Stimulated activated naive CD8-positive, alpha-beta T cell treated with anti-CD3 and anti-CD28 coated beads, Interleukin-15, amount 100 ng/mL, for 72 hours (primary cell): ENCODE results near the gene AJAP1.

Source experiments
- ATAC-seq: fragments of 150-1000 bp; cut with Tn5 transposase; 2 replicates; pipeline ENCODE4 v1.10.0; 2021; ENCODE audit warnings: mild to moderate bottlenecking, moderate library complexity
- DNase-seq, 2 donors: peaks; one replicate each; pipeline ENCODE4 v3.0.0; 2021 to 2022
- H3K27ac Mint-ChIP-seq, 2 donors: one replicate each; pipeline ENCODE4 v1.8.0; 2022; ENCODE audit warnings: mild to moderate bottlenecking in 2 of 2, mixed read lengths in 2 of 2, moderate library complexity in 2 of 2
- H3K27me3 Mint-ChIP-seq: one replicate; pipeline ENCODE4 v1.8.0; 2022; ENCODE audit warnings: mixed read lengths
- H3K4me1 Mint-ChIP-seq: one replicate; pipeline ENCODE4 v1.8.0; 2022; ENCODE audit warnings: mild to moderate bottlenecking, mixed read lengths
- H3K4me3 Mint-ChIP-seq, 2 donors: one replicate each; pipeline ENCODE4 v1.8.0; 2022; ENCODE audit warnings: mild to moderate bottlenecking in 2 of 2, mixed read lengths in 2 of 2, moderate library complexity in 1 of 2
- H3K9me3 Mint-ChIP-seq, 2 donors: one replicate each; pipeline ENCODE4 v1.8.0; 2022; ENCODE audit warnings: mixed read lengths in 2 of 2

The AJAP1 gene

DNA sequence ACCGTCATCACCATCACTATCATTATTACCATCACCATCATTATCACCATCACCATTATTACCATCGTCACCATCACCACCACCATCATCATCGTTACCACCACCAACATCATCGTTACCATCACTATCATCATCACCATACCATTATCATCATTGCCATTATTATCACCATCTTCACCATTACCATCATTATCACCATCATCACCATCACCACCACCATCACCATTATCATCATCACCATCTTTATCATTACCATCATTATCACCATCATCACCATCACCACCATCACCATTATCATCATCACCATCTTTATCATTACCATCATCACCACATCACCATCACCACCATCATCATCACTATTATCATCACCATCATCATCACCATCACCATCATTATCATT is 112.9 kb downstream of the AJAP1 start:
- H3K27ac Mint-ChIP-seq: no peak overlapping the region
- no peak for DNase-seq
- ATAC-seq: no peak

DNA sequence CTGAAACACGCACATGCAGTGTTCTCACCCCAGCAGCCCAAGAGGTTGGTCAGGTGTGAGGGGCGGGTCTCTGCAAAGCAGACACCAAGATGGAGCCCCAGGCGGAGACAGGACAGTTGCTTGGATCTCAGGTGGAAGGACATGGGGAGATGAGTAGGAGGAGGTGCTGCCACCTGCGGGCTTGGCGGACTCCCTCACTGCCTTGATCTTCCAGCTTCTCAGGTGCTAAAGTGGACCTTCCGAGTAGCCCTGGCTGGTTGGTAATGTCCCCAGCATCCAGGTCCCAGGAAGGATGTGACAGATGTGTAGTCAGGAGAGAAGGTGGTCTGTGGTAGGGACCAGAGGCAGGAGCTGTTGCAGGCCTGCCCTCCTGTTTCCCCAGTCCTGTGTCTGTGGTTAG is 114.1 kb downstream of the AJAP1 start:
- Mint-ChIP-seq H3K4me3 (no peak overlapping the region), H3K9me3 (no peaks in the 10 kb centered on the region), H3K4me1 (no peaks in the 10 kb centered on the region), H3K27me3 (no peaks in the 10 kb centered on the region), H3K27ac (no peak overlapping the region)
- ATAC-seq (no peak), DNase-seq (no peak)

More for the DNA sequence above, 112.9 kb downstream of the AJAP1 start:
- Mint-ChIP-seq H3K9me3 (no peaks in the 10 kb centered on the region), H3K4me3 (no peak overlapping the region), H3K27me3 (no peaks in the 10 kb centered on the region), H3K4me1 (no peaks in the 10 kb centered on the region)

DNA sequence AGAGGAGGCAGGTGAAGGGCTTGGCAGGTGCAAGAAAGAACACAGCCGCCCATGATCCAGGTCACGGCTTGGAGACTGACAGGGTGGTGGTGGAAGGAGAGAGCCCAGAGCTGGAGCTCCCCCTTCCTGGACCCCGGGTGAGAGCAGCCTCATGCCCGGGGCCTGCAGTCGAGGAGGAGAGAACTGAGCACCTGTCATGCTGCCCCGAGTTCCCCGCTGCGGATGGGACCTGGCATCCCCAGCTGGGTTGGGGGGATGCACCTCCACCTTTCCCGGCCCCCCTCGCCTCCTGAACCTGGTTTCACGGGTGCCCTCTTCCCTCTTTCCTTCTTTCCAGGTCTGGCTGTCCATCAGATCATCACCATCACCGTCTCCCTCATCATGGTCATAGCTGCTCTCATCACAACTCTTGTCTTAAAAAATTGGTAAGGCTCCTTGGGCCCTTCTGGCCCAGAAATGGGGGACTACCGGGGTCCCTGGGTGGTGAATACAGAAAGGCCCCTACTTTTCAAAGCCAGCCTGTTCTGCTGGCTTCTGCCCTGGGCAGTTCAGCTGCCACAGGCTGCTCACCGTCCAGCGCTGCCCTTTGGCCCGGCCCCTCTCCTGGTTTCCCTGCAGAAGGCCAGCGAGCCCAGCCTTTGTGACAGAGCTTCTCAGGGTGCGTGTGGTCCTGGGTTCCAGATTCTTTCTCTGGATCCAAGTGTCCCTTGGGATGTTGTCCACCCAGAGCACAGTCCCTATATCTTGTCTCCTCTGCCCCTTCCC is 115.3 kb downstream of the AJAP1 start:
- Mint-ChIP-seq H3K4me1 (no peaks in the 10 kb centered on the region), H3K27me3 (no peaks in the 10 kb centered on the region), H3K9me3 (no peaks in the 10 kb centered on the region), H3K4me3 (no peak overlapping the region), H3K27ac (no peak overlapping the region)
- DNase-seq (no peak), ATAC-seq (no peak)

DNA sequence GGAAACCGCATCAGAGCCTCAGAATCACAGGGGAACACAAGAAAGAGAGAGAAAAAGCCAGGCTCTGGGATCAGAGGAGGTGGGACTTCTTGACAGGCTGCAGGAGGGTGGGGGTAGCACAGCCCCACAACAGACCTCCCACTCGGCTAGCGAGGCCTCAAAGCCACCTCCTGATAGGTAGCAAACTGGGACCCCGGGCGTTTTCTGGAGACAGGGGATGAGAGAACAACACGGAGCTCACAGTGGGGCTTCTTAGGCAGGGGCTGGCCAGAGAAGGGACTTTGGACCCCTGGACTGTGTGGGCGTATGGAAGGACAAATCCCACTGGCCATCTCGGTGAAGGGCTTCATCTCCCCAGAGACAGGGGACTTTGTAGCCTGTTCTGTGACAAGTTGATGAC is 116.3 kb downstream of the AJAP1 start:
- no peaks in the 10 kb centered on the region for H3K27me3 Mint-ChIP-seq
- DNase-seq (no peak), ATAC-seq (no peak)
- no peak overlapping the region for H3K27ac Mint-ChIP-seq
- no peaks in the 10 kb centered on the region for H3K4me1 Mint-ChIP-seq
- no peaks in the 10 kb centered on the region for H3K9me3 Mint-ChIP-seq
- no peak overlapping the region for H3K4me3 Mint-ChIP-seq

DNA sequence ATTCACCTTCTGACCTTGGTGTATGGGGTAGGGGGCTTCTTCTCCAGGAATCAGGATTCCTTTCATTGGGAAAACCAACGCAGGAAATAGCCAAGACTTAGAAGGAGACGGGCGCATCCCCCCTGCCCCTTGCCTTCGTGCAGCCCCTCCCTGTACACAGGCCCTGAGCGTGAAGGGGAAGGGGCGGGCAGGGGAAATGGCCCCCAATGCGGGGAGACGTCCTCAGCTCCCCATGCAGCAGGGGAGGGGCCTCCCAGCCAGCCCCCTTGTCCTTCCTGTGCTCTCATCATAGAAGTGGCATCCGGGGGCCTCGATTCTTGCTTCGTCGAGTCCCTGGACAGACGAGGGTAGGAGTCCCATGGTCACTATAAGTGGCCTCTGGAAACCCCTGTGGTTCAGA is 116.9 kb downstream of the AJAP1 start:
- Mint-ChIP-seq H3K9me3 (no peaks in the 10 kb centered on the region), H3K27me3 (no peaks in the 10 kb centered on the region), H3K27ac (no peak overlapping the region), H3K4me3 (no peak overlapping the region), H3K4me1 (no peaks in the 10 kb centered on the region)
- DNase-seq (no peak), ATAC-seq (no peak)

DNA sequence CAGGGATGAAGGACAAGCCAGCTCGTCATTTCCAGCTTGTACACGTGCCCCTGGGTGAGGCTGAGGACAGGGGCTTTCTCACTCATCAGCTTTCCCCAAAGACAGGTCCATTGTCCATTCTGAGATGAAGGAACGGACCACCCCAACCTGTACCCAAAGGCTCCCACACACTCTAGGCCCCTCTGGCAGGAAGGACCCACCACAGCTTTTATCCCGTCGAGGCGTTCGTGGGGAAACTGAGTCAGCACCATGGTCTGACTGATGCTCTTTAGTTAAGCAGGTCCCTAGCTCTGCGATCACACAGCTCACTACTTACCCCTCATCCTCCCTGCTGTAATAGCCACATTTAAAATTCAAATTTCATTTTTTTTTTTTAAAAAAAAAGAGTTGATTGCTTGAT is 117.3 kb downstream of the AJAP1 start:
- no peak for DNase-seq
- Mint-ChIP-seq H3K9me3 (no peaks in the 10 kb centered on the region), H3K27ac (no peak overlapping the region), H3K27me3 (no peaks in the 10 kb centered on the region), H3K4me3 (no peak overlapping the region), H3K4me1 (no peaks in the 10 kb centered on the region)
- ATAC-seq: no peak

DNA sequence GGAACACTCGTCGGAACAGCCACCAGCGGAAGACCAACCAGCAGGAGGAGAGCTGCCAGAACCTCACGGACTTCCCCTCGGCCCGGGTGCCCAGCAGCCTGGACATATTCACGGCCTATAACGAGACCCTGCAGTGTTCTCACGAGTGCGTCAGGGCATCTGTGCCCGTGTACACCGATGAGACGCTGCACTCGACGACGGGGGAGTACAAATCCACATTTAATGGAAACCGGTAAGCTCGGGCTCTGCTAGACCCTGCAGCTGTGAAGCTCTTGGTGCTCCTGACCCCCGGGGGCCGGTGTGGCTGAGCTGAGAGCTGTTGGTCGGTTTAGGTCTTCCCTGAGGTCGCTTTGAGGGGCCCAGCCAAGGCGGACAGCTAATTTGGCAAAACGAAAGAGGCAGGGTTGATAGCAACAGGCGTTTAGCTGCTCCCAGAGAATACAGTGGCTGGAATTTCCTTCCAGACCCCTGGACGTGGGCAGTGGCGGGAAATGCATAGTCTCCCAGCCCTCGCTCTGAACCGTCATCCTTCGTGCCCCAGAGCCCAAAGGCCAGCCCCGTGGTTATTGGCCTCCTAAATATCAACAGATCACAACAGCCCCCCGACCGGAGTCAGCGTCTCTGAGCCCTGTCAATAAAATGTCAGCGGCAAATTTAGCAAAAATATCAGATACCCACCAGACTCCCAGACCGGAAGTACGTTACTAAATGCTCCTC is 118.0 kb downstream of the AJAP1 start:
- H3K9me3 Mint-ChIP-seq: no peaks in the 10 kb centered on the region
- no peaks in the 10 kb centered on the region for H3K27me3 Mint-ChIP-seq
- ATAC-seq (no peak), DNase-seq (no peak)
- no peaks in the 10 kb centered on the region for H3K4me1 Mint-ChIP-seq
- no peak overlapping the region for H3K27ac Mint-ChIP-seq
- no peak overlapping the region for H3K4me3 Mint-ChIP-seq

DNA sequence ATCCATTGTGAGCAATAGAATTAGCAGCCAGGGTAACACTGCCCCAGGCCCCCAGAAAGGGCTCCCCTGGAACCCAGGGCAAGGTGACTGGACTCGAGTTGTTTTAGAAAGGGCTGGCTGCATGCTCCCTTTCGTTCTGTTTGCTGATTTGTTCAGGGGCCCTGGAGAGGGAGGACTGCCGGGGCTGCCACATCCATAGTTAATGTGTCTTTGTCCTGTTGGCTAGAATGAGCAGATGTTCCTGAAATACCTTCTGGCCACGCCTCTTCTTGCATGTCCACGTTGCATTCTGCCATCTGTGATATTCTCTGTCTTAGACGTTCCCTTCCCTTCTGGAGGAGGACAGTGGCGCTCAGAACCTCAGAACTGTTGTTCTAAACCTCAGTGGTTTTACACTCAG is 118.8 kb downstream of the AJAP1 start:
- Mint-ChIP-seq H3K4me3 (no peak overlapping the region), H3K4me1 (no peaks in the 10 kb centered on the region), H3K9me3 (no peaks in the 10 kb centered on the region), H3K27ac (no peak overlapping the region), H3K27me3 (no peaks in the 10 kb centered on the region)
- DNase-seq (no peak), ATAC-seq (no peak)

DNA sequence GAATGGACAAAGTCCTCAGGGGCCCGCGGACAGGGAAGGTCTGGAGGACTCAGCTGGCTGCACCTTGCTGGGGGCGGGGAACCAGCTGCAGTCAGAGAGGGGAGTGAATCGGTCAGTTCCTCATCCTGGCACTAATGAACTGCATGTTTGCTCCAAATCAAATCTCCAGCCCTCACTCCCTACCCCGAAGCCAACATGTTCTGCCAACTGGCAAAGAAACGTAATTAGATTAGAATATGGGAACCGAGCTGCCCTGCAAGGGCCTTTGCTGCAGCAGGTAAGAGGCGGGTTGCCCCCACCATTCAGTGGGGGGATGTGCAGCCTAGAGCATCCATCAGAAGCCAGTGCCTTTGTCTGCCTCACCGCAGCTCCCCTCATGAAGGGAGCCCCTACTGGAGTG is 121.1 kb downstream of the AJAP1 start:
- ATAC-seq (no peak), DNase-seq (no peak)
- H3K4me1 Mint-ChIP-seq: no peaks in the 10 kb centered on the region
- no peaks in the 10 kb centered on the region for H3K9me3 Mint-ChIP-seq
- H3K27me3 Mint-ChIP-seq: no peaks in the 10 kb centered on the region
- H3K27ac Mint-ChIP-seq: no peak overlapping the region
- H3K4me3 Mint-ChIP-seq: no peak overlapping the region

DNA sequence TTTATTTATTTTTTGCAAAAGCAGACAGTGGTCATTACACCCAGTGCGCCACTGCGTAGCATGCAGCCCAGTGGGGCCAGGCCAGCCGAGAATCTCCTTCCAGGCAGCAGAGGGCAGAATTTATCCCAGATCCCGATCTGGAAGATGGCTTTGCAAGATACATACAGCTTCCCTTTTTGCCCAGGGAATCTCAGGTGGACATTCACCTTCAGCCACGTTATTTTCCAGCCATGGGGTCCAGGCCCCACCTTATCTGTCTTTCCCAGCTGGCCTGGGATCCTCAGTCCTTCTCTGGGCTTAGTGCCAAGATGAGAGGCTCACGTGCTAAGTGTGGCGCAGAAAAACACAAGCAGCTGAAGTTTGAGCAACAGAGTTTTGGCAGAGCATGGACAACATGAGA is 123.6 kb downstream of the AJAP1 start:
- Mint-ChIP-seq H3K27me3 (no peaks in the 10 kb centered on the region), H3K27ac (no peak overlapping the region), H3K4me1 (no peaks in the 10 kb centered on the region), H3K9me3 (no peaks in the 10 kb centered on the region), H3K4me3 (no peak overlapping the region)
- ATAC-seq (no peak), DNase-seq (no peak)

DNA sequence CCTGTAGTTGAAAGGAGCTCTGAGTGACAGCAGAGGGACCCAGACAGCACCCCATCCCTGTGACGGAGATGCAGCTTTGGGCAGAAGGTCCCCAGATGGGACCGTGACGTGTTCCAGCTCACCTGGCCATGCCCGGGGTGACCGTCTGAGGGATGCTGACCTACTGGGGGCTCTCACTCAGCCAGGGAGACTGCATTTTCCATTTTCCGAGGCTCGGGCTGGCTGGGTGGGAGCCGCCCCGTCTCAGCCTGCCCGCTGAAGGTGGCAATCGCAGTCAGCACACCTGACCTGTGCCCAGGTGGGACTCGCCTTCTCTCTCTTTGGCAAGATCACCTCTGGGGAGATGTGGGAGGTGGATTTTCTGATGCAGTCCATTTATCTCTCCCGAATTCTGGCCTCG is 127.2 kb downstream of the AJAP1 start:
- DNase-seq: no peak
- H3K4me3 Mint-ChIP-seq: no peak overlapping the region
- H3K4me1 Mint-ChIP-seq: no peaks in the 10 kb centered on the region
- ATAC-seq: no peak
- H3K27ac Mint-ChIP-seq: no peak overlapping the region
- peaks cover 1% of the 10 kb centered on the region for H3K27me3 Mint-ChIP-seq
- no peaks in the 10 kb centered on the region for H3K9me3 Mint-ChIP-seq

DNA sequence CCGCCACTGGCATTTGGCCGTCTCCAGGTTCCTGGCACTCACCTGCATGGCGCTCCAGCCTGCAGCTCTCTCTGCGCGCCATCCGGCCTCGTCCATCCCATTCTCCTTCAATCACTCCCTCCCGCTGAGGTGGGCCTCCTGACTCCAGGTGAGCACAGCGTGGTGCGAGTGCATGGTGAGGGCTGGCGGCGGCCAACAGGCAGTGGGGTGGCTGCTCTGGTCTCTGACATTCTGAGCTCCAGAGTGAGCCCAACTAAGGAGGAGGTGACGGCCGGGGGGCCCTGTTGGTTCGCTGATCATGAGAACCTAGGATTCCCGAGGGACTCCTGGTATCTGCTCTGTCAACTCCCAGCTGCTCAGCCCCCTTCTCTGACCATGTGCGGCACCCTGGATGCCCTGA is 130.4 kb downstream of the AJAP1 start:
- Mint-ChIP-seq H3K4me1 (no peaks in the 10 kb centered on the region), H3K9me3 (no peaks in the 10 kb centered on the region), H3K27ac (no peak overlapping the region), H3K4me3 (no peak overlapping the region), H3K27me3 (peaks cover 9% of the 10 kb centered on the region)
- ATAC-seq: no peak
- no peak for DNase-seq

DNA sequence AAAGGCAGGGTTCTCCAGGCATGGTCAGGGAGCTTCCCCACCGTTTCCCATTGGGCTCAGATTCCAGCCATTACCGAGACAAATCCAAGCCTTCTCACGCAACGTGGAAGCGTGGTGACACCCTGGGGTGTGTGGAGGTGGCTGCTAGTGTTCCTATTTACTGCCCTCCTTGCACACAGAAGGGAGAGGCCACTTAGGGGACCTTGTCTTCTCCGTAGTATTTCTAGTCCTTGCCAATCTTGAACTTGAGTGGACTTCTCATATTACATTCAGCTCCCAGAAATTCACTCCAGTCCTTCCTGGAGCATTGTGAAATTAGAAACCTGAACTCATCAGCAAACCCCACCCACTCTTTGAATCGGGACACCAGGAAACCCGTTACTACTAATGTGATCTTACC is 131.6 kb downstream of the AJAP1 start:
- no peak overlapping the region for H3K4me3 Mint-ChIP-seq
- H3K9me3 Mint-ChIP-seq: no peaks in the 10 kb centered on the region
- H3K27me3 Mint-ChIP-seq: peaks cover 9% of the 10 kb centered on the region
- no peak for DNase-seq
- H3K27ac Mint-ChIP-seq: no peak overlapping the region
- no peak for ATAC-seq
- H3K4me1 Mint-ChIP-seq: no peaks in the 10 kb centered on the region

DNA sequence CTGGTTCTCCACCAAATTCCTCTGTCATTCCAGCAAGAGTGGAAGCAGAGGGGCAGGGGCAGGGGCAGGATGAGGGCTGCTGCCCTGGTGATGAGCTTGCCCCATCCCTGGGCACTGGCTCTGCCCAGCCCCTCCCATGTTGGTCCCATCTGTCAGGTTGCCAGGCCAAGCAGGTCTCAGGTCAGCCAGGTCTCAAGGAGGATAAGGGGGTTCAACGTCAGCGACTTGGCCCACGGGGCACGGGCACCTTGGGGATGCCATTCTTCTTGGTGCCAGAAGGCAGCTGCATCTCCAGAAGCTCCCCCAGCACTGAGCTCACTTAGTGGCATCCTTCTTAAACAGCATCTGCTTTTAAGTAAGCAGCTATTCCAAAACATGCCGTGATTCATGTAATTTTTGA is 133.1 kb downstream of the AJAP1 start:
- no peak for ATAC-seq
- no peaks in the 10 kb centered on the region for H3K9me3 Mint-ChIP-seq
- peaks cover 9% of the 10 kb centered on the region for H3K27me3 Mint-ChIP-seq
- H3K27ac Mint-ChIP-seq: no peak overlapping the region
- H3K4me1 Mint-ChIP-seq: no peaks in the 10 kb centered on the region
- DNase-seq: no peak
- no peak overlapping the region for H3K4me3 Mint-ChIP-seq

DNA sequence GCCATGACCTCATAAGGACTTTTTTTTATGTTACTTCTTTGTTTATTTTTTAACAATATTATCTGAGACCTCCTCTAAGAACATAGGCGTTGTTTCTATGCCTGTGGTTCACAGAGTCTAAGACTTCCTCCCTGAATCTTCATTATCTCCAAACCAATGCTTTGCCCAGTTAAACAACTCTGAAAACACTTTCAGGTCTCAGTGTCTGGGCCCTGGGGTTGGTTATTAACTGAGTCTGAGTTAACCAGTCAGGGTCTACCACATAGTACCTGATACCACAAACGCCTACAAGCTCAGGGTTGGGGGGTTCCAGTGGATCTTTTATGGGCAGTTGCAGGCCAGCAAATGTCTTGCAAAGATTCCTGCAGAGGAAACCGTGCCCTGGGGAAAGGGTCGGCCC is 138.2 kb downstream of the AJAP1 start:
- Mint-ChIP-seq H3K27ac (no peak overlapping the region), H3K27me3 (no peaks in the 10 kb centered on the region), H3K4me1 (peaks cover 5% of the 10 kb centered on the region), H3K4me3 (no peak overlapping the region), H3K9me3 (no peaks in the 10 kb centered on the region)
- ATAC-seq (no peak), DNase-seq (no peak)

DNA sequence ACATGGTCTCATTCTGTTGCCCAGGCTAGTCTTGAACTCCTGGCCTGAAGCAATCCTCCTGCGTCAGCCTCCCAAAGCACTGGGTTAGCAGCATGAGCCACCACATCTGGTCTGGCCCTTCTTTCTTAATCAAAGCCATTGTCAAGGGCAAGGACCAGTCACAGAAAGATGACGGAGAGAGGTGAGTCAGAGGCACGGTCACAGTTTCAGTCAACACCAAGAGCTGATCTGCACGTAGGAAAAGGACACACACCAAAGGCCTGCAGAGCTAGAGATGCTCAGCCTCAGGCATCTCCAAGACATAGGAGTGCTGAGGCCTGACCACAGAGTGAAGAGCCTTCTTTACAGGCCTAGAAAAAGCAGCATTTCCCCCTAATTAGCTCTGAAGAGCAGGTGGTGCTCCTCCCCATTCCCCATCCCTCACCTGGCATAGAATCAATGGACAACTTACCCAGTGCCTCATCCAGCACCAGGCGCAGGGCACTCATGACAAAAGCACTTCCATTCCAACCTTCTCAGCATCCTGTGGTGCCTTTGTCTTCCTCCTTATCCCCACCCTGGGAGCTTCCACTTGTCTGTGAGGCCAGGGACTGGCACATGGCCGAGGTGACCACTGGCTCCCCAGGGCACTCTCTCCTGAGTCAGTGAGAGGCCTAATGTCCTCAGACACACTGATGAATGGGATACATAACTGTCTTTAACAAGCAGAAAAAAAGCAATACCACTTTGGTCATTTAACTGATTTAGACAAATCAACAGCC is 139.8 kb downstream of the AJAP1 start:
- DNase-seq (no peak), ATAC-seq (no peak)
- H3K27ac Mint-ChIP-seq: no peak overlapping the region
- H3K4me3 Mint-ChIP-seq: no peak overlapping the region
- no peaks in the 10 kb centered on the region for H3K9me3 Mint-ChIP-seq
- peaks cover 7% of the 10 kb centered on the region for H3K27me3 Mint-ChIP-seq
- peaks cover 5% of the 10 kb centered on the region for H3K4me1 Mint-ChIP-seq
